GM18511 (cell line): Measurements from ENCODE around the gene VAV1.
"Not testable (repeated sequence)": the region's sequence is repeated elsewhere in the genome, so short reads cannot be mapped to it uniquely, and the experiment has no call there.

ENCODE experiments used
- ATAC-seq: cut with Tn5 transposase; IDR thresholded peaks from one replicate; pipeline ENCODE4 v1.9.1; 2021; ENCODE audit warnings: mild to moderate bottlenecking, moderate library complexity; ENCODE audit not compliant: unreplicated experiment

Gene VAV1

GRCh38 chr19:6842871-6843607 is 70.5 kb downstream of the VAV1 start:
- no peak for ATAC-seq

GRCh38 chr19:6847828-6848200 is 75.3 kb downstream of the VAV1 start:
- ATAC-seq = no peak

GRCh38 chr19:6848986-6849385 is 76.5 kb downstream of the VAV1 start:
- ATAC-seq = no peak

GRCh38 chr19:6849876-6850275 is 77.4 kb downstream of the VAV1 start:
- ATAC-seq = no peak

GRCh38 chr19:6851359-6851758 is 78.9 kb downstream of the VAV1 start:
- no peak for ATAC-seq

GRCh38 chr19:6852001-6852400 is 79.5 kb downstream of the VAV1 start:
- no peak for ATAC-seq

- ATAC-seq = no peak
Measured at GRCh38 chr19:6853868-6854267, 81.4 kb downstream of the VAV1 start.

GRCh38 chr19:6854758-6855157 is 82.2 kb downstream of the VAV1 start:
- ATAC-seq = no peak

- no peak for ATAC-seq
Measured at GRCh38 chr19:6856749-6857372, 84.4 kb downstream of the VAV1 start.

- ATAC-seq = no peak
Measured at GRCh38 chr19:6861683-6862286, 89.3 kb downstream of the VAV1 start.

- ATAC-seq = peak; percentile 68
Measured at GRCh38 chr19:6862673-6863078, 90.2 kb downstream of the VAV1 start.

GRCh38 chr19:6864325-6864940 is 91.9 kb downstream of the VAV1 start:
- no peak for ATAC-seq

- no peak for ATAC-seq
Measured at GRCh38 chr19:6865849-6866248, 93.3 kb downstream of the VAV1 start.

GRCh38 chr19:6866741-6867151 is 94.2 kb downstream of the VAV1 start:
- ATAC-seq = no peak

GRCh38 chr19:6868351-6868750 is 95.8 kb downstream of the VAV1 start:
- no peak for ATAC-seq

GRCh38 chr19:6869151-6869882 is 96.8 kb downstream of the VAV1 start:
- not testable (repeated sequence) for ATAC-seq

GRCh38 chr19:6873708-6874431 is 101.4 kb downstream of the VAV1 start:
- no peak for ATAC-seq

GRCh38 chr19:6875218-6875617 is 102.7 kb downstream of the VAV1 start:
- ATAC-seq = no peak

- ATAC-seq = no peak
Measured at GRCh38 chr19:6876748-6877147, 104.2 kb downstream of the VAV1 start.

GRCh38 chr19:6877766-6878165 is 105.3 kb downstream of the VAV1 start:
- no peak for ATAC-seq
